CD14-positive monocyte (primary cell): ENCODE data around the gene CXCL16. TPM values are rescaled to one million over a fixed set of nuclear protein-coding genes. Genes with fewer than 3 reads are reported as not detected.

Source experiments
- DNase-seq, 3 donors: peaks; one replicate each; pipeline ENCODE4 v3.0.0-alpha.2; 2011 to 2022
- H2AFZ ChIP-seq: 2 replicates; pipeline ENCODE4 v1.6.0; 2012; ENCODE audit warnings: mild to moderate bottlenecking, low read depth, low read length, inconsistent platforms; ENCODE audit not compliant: insufficient read depth, poor library complexity, severe bottlenecking
- H3K27ac ChIP-seq, 2 donors: 1 replicate in 1 of 2; 2 replicates in 1 of 2; pipeline ENCODE4 v1.5.1; 2012 to 2013; ENCODE audit warnings: low read length in 2 of 2, control low read depth in 1 of 2, inconsistent platforms in 1 of 2, low read depth in 1 of 2, mild to moderate bottlenecking in 1 of 2
- H3K27me3 ChIP-seq, 2 donors: one replicate each; pipeline versions ENCODE4 v1.6.0 to v1.6.1; 2011 to 2013; ENCODE audit warnings: low read length in 2 of 2; ENCODE audit not compliant: control insufficient read depth in 2 of 2, insufficient read depth in 2 of 2
- H3K36me3 ChIP-seq, 2 donors: replicated peaks in 1 of 2; 1 replicate in 1 of 2; 2 replicates in 1 of 2; pipeline versions ENCODE4 v1.5.1 to v1.6.1; 2012 to 2013; ENCODE audit warnings: low read length in 2 of 2, control low read depth in 1 of 2, inconsistent platforms in 1 of 2, mild to moderate bottlenecking in 1 of 2; ENCODE audit not compliant: insufficient read depth in 2 of 2, control insufficient read depth in 1 of 2
- H3K4me1 ChIP-seq, 2 donors: 1 replicate in 1 of 2; 2 replicates in 1 of 2; pipeline versions ENCODE4 v1.5.1 to v1.6.1; 2012 to 2013; ENCODE audit warnings: low read length in 2 of 2, control low read depth in 1 of 2, inconsistent platforms in 1 of 2, mild to moderate bottlenecking in 1 of 2, moderate library complexity in 1 of 2; ENCODE audit not compliant: insufficient read depth in 2 of 2, control insufficient read depth in 1 of 2
- H3K4me2 ChIP-seq: replicated peaks from 2 replicates; pipeline ENCODE3; 2012; ENCODE audit warnings: low read length, moderate library complexity, mild to moderate bottlenecking; ENCODE audit not compliant: poor library complexity, severe bottlenecking; ENCODE audit errors: extremely low read depth
- H3K4me3 ChIP-seq, 3 experiments: fragments of 200-600 bp in 1 of 3; sonication (generic) in 1 of 3; replicated peaks in 1 of 3; 1 replicate in 2 of 3; 2 replicates in 1 of 3; pipeline ENCODE4 v1.5.1; 2011 to 2013; ENCODE audit warnings: low read length in 3 of 3, mild to moderate bottlenecking in 3 of 3, control low read depth in 2 of 3, low read depth in 2 of 3, inconsistent platforms in 1 of 3, moderate library complexity in 1 of 3
- H3K79me2 ChIP-seq: 2 replicates; pipeline ENCODE4 v1.6.0; 2012; ENCODE audit warnings: mild to moderate bottlenecking, control low read depth, inconsistent platforms, low read length, moderate library complexity; ENCODE audit not compliant: insufficient read depth
- H3K9ac ChIP-seq: 2 replicates; pipeline ENCODE4 v1.6.0; 2017; ENCODE audit warnings: low read length, mild to moderate bottlenecking; ENCODE audit not compliant: insufficient read depth, poor library complexity, severe bottlenecking
- H3K9me3 ChIP-seq, 2 donors: replicated peaks in 1 of 2; 1 replicate in 1 of 2; 2 replicates in 1 of 2; pipeline versions ENCODE4 v1.5.1 to v1.6.1; 2012 to 2013; ENCODE audit warnings: low read length in 2 of 2, control low read depth in 1 of 2; ENCODE audit not compliant: control insufficient read depth in 1 of 2, insufficient read depth in 1 of 2
- H4K20me1 ChIP-seq: 2 replicates; pipeline ENCODE4 v1.6.0; 2012; ENCODE audit warnings: mild to moderate bottlenecking, low read length, control low read depth, moderate library complexity; ENCODE audit not compliant: insufficient read depth
- H3K27ac Mint-ChIP-seq, 7 donors: one replicate each; pipeline ENCODE4 v1.8.0; 2020; ENCODE audit warnings: mild to moderate bottlenecking in 7 of 7, mixed read lengths in 7 of 7, moderate library complexity in 6 of 7, inconsistent platforms in 2 of 7
- H3K27me3 Mint-ChIP-seq, 3 donors: one replicate each; pipeline ENCODE4 v1.8.0; 2021 to 2022; ENCODE audit warnings: low read depth in 3 of 3, mild to moderate bottlenecking in 3 of 3, mixed read lengths in 3 of 3, moderate library complexity in 3 of 3, inconsistent platforms in 1 of 3
- H3K36me3 Mint-ChIP-seq, 2 donors: one replicate each; pipeline ENCODE4 v1.8.0; 2020; ENCODE audit warnings: mixed read lengths in 2 of 2, inconsistent platforms in 1 of 2, mild to moderate bottlenecking in 1 of 2
- H3K4me1 Mint-ChIP-seq: one replicate; pipeline ENCODE4 v1.8.0; 2020; ENCODE audit warnings: mild to moderate bottlenecking, mixed read lengths
- H3K4me3 Mint-ChIP-seq, 2 donors: one replicate each; pipeline ENCODE4 v1.8.0; 2020; ENCODE audit warnings: mild to moderate bottlenecking in 2 of 2, mixed read lengths in 2 of 2, moderate library complexity in 1 of 2
- H3K9me3 Mint-ChIP-seq, 7 donors: one replicate each; pipeline ENCODE4 v1.8.0; 2020 to 2022; ENCODE audit warnings: mixed read lengths in 7 of 7, mild to moderate bottlenecking in 6 of 7, moderate library complexity in 6 of 7, inconsistent platforms in 2 of 7
- WGBS: methylation state at CpG from one replicate; pipeline ENCODE4 v1.1.5; 2013; ENCODE audit warnings: missing lambda C conversion rate; ENCODE audit not compliant: insufficient coverage; 5-methylcytosine and 5-hydroxymethylcytosine counted together
- intact Hi-C, 2 donors: fragments of 100-400 bp; cut with micrococcal nuclease; formaldehyde crosslinking; loops; one replicate each; pipeline versions ENCODE4 v1.15.0 to v1.15.1; 2023
- polyA plus RNA-seq, 3 donors: library from polyadenylated mRNA; depleted of rRNA in 1 of 3; unstranded in 2 of 3; stranded (reverse) in 1 of 3; fragments of 300-500 nt in 2 of 3; fragments of >200 nt in 1 of 3; fragmentation: Illumina TruSeq in 2 of 3; gene quantifications; 1 replicate in 2 of 3; 2 replicates in 1 of 3; pipeline ENCODE4 v1.2.3, GENCODE V29; 2012 to 2021
- TF ChIP-seq, protein P1 (sequence below): fragments of 200-600 bp; IDR thresholded peaks from one replicate; pipeline ENCODE4 v1.8.0; 2022; ENCODE audit warnings: antibody characterized with exemption, mild to moderate bottlenecking

The CXCL16 gene
- polyA plus RNA-seq, 3 donors = 68.1 to 204 (median 103) TPM

DNA sequence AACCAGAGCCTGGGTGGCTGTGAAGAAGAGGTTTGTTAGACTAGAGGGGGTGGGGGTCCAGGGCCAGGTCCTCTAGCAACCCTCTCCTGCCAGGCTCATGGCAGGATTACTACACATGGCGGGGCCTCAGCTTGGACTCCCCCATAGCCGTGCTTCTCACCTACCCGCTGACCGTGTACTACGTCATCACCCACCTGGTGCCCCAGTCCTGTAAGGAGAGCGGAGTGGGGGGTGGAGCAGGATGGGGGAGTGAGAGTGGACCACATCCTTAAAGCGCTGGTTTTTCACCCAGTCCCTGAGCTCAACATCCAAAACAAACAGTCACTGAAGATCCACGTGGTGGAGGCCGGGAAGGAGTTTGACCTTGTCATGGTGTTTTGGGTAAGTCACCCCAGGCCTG, 4.2 kb upstream of the CXCL16 start:
- TF ChIP-seq, protein P1, sequence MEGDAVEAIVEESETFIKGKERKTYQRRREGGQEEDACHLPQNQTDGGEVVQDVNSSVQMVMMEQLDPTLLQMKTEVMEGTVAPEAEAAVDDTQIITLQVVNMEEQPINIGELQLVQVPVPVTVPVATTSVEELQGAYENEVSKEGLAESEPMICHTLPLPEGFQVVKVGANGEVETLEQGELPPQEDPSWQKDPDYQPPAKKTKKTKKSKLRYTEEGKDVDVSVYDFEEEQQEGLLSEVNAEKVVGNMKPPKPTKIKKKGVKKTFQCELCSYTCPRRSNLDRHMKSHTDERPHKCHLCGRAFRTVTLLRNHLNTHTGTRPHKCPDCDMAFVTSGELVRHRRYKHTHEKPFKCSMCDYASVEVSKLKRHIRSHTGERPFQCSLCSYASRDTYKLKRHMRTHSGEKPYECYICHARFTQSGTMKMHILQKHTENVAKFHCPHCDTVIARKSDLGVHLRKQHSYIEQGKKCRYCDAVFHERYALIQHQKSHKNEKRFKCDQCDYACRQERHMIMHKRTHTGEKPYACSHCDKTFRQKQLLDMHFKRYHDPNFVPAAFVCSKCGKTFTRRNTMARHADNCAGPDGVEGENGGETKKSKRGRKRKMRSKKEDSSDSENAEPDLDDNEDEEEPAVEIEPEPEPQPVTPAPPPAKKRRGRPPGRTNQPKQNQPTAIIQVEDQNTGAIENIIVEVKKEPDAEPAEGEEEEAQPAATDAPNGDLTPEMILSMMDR = no peak
- WGBS = 90% methylated on average over 2 of the region's 9 CpGs
- Histone ChIP-seq H3K27ac (no peak overlapping the region), H4K20me1 (no peaks in the 10 kb centered on the region), H3K9me3 (no peaks in the 10 kb centered on the region), H2AFZ (no peak overlapping the region), H3K36me3 (no peaks in the 10 kb centered on the region), H3K79me2 (no peaks in the 10 kb centered on the region), H3K4me2 (no peak overlapping the region), H3K9ac (no peak overlapping the region), H3K4me3 (no peak overlapping the region), H3K27me3 (peaks cover 7 to 51% of the 10 kb centered on the region in 2 donors), H3K4me1 (peaks cover 36 to 49% of the 10 kb centered on the region in 2 donors)
- DNase-seq = no peak
- peaks cover 0 to 8% (median 2%) of the 10 kb centered on the region in 7 donors for H3K9me3 Mint-ChIP-seq
- peaks cover 44 to 74% (median 49%) of the 10 kb centered on the region in 3 donors for H3K27me3 Mint-ChIP-seq
- intact Hi-C loops = loop anchor here in 1 of 2 donors (5.0 kb wide), 1 partner anchor 33 kb away; no protein-coding TSS in a partner anchor
- peaks cover 3 to 15% of the 10 kb centered on the region in 2 donors for H3K36me3 Mint-ChIP-seq
- H3K4me1 Mint-ChIP-seq = peaks cover 46% of the 10 kb centered on the region
- H3K27ac Mint-ChIP-seq = no peak overlapping the region
- peak overlapping the region in 1 of 2 donors; percentile 55 for H3K4me3 Mint-ChIP-seq

DNA sequence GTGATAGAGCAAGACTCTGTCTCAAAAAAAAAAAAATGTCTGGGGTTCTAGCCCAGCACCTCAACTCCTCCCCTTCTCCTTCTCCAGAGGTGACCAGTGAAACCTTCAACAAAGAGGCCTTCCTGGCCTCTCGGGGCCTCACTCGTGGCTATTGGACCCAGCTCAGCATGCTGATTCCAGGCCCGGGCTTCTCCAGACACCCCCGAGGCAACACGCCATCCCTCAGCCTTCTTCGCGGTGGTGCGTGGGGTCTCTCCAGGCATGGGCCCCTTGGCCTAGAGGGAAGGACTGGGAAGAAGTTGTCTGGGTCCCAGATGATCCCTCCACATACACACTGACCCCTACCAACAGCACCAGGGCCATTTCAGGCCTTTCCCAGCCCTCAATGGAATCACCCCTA, 3.5 kb upstream of the CXCL16 start:
- H3K4me2 ChIP-seq = no peak overlapping the region
- peaks cover 10 to 57% of the 10 kb centered on the region in 2 donors for H3K27me3 ChIP-seq
- no peak overlapping the region for H3K9ac ChIP-seq
- no peaks in the 10 kb centered on the region for H3K79me2 ChIP-seq
- H2AFZ ChIP-seq = no peak overlapping the region
- no peak overlapping the region for H3K27ac ChIP-seq
- no peak overlapping the region for H3K4me3 ChIP-seq
- 81% methylated on average over 2 of the region's 8 CpGs for WGBS
- Mint-ChIP-seq H3K4me3 (no peak overlapping the region), H3K4me1 (peaks cover 45% of the 10 kb centered on the region), H3K27ac (no peak overlapping the region), H3K36me3 (peaks cover 10 to 17% of the 10 kb centered on the region in 2 donors), H3K9me3 (peaks cover 0 to 14% (median 5%) of the 10 kb centered on the region in 7 donors), H3K27me3 (peaks cover 50 to 77% (median 56%) of the 10 kb centered on the region in 3 donors)
- TF ChIP-seq, protein P1 = no peak
- intact Hi-C loops = loop anchor here in 1 of 2 donors (5.0 kb wide), 1 partner anchor 34 kb away; no protein-coding TSS in a partner anchor
- H3K4me1 ChIP-seq = peaks cover 36 to 49% of the 10 kb centered on the region in 2 donors
- no peaks in the 10 kb centered on the region for H3K9me3 ChIP-seq
- H4K20me1 ChIP-seq = no peaks in the 10 kb centered on the region
- DNase-seq = no peak
- no peaks in the 10 kb centered on the region for H3K36me3 ChIP-seq
